NCI-H146 treated with DMSO at 0.1 percent for 48 hours (cell line): Measurements from ENCODE around the gene TBC1D7.

Experiments
- DNase-seq: peaks from one replicate; lab custom pipeline; 2025; ENCODE audit not compliant: unreplicated experiment; lab: John Stamatoyannopoulos, UW

The TBC1D7 gene

DNA sequence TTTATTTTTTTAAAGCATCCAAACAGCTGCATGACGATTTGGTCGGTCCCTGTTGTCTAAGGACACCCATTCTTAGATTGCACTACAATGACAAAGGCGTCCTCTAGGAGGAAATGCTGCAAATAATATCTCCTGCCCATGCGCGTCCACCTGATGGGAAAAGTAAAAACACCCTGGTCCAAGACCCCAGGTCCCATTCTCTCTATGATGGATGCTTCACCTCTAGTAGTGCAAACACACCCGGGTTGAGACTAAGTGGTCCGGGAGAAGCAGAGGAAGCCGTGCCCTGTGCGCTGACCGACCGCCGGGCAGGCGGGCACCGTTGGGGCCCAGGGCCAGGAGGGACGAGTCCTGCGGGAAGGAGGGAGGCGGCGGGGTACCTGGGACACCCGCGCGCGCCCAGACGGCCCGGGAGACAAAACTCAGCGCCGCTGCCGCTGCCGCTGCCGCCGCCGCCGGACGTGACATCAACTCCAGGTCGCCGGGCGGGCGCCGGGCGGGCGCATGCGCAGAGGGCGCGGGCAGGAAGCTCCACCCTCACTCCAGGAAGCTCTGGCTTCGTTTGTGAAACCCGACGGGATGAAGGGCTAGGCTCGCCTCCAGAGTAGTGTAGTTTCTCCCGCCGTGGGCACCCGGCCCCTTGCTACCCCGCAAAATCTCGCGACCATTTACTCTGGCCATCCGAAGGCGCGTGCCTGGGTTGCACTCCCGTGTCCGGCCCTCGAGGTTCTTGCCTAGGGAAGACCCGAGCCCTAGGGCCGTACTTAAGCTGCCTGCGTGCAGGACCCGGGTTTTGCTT lies at the start of gene TBC1D7:
TSS of gene TBC1D7 (minus strand) at position 462 of the 799 bp plus-strand sequence. CDS start 1,639 bp downstream, outside the sequence.
- peak; percentile 84 for DNase-seq

DNA sequence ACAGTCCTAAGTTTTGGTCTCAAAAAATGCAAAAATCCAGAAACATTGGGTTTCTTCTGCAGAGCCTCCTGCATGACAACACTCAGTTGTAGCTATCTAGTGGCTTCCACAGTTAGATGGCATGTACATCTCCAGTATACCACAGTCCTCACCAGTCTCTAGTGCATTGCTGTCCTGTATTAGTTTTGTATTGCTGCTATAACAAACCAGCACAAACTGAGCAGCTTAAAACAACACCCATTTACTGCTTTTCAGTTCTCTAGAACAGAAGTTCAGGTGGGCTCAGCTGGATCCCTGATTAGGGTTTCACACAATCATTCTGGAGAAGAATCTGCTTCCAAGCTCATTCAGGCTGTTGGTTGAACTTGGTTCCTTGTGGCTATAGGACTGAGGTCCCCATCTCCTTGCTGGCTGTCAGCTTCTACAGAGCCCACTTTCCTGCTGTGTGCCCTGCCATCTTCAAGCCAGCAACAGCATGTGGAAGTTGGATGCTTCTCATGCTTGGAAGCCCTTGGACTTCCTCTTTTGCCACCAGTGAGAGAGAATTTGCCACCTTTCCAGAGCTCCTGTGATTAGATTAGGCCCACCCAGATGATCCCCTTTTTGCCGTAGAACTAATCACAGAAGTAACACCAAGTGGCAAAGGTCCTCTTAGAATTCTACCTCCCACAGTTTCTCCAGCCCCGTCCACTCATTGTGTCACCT lies 48.9 kb upstream of the TBC1D7 start:
- DNase-seq: no peak

DNA sequence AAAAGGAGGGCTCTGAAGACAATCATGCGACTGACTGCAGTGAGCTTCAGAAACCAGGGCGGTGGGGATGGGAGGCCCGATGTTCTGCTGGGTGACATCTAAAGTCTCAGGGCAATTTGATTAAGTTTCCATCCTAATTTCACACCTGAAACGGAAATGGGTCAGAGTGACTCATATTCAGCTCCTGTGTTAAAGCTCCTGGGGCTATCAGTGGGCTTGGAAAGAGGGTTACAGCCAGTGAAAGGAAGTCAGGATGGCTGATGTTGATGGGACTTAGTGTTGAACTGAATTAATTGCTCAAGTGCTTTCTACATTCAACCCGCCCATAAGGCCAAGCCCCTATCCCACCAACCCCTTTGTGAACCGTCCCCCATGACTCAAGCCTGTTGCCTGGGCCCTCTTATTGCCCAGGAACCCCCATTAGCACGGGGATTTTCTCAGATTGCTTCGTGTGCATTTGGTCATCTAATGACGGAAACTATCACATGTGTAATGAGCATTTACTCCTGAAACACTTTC lies 47.1 kb upstream of the TBC1D7 start:
- no peak for DNase-seq

DNA sequence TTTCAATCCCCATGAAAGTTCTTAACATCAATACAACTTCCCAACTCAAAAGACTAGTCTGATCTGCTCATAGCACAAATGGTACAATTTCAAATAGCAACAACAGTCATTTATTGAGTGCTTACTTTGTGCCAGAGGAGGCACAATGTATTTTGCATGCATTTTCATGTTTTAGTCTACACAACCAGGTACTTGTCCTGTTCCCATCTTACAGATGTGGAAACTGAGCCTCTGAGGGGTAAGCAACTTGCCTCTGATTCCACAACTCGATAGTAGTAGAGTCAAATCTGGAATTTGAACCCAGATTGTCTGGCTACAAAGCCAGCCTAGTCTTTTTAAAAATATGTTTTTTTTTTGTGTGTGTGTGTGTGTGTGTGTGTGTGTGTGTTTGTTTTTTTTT lies 45.6 kb upstream of the TBC1D7 start:
- no peak for DNase-seq

DNA sequence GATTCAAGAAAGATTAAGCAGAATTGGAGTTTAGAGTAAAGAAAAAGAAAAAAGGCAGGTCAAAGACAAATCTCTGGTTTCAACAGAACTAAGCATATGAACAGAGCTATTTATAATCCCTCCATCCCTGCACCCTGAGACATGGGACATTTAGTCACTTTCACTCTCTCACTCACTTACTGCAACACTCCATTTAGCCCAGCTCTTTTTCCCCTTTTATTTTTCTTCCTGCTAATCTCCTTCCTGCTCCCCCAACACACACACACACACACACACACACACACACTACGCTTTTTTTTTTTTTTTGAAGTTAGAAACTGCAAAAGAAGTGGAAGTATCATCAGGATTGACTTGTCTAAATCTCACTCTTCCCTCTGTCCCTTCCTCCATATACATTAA lies 45.1 kb upstream of the TBC1D7 start:
- DNase-seq: no peak

DNA sequence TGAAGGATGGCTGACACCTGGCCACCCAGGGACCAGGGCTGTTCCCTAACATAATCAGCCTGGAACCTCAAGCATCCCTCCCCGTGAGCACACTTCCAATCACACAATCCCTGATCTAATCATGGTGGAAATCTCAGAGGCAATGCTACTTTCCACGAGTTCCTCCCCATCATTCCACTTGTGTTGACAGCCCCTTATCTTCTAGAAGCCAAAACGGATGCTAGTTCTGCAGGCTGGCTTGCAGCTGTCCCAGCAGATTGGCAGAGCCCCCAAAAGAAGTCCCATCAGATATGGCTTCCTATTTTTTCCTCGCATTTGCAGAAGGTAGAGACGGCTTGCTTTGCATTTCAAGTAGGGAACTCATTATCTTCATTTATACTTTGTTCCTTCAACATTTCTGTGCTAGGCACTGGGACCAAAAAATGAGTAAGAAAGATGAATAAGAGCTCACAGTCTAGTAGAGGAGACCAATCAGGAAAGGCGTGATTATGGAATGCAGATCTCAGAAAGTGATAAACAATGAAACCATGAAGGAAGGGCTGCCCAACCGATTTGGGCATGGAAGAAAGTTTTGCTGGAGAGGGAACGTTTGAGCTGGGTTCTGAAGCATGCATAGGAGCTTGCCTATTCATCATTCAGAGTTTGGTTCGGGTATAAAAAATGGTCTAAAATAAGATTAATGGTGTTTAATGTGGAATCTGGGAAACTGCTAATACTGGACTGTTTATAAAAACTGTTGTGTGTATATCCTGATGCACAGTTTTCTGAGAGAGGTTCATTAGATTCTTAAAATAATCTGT lies 44.6 kb upstream of the TBC1D7 start:
- DNase-seq: no peak

DNA sequence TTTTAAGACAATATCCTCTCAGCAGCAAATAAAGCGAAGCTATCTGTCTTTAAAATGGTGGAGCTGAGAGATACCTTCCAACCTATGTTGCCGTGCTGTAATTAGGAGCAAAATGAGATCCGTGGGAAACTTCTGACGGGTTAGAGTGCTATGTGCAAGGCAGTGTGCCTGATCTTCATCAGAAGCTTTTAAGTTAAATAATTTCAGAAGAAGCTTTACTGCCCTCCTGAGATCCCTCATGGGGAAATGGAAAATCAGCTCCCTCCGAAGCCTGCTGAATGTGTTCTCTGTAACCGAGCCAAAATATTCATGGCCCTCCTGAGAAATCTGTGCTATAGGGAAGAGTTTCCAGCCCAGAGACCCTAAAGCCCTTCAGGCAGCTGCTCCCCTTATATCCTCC lies 43.7 kb upstream of the TBC1D7 start:
- DNase-seq: no peak

DNA sequence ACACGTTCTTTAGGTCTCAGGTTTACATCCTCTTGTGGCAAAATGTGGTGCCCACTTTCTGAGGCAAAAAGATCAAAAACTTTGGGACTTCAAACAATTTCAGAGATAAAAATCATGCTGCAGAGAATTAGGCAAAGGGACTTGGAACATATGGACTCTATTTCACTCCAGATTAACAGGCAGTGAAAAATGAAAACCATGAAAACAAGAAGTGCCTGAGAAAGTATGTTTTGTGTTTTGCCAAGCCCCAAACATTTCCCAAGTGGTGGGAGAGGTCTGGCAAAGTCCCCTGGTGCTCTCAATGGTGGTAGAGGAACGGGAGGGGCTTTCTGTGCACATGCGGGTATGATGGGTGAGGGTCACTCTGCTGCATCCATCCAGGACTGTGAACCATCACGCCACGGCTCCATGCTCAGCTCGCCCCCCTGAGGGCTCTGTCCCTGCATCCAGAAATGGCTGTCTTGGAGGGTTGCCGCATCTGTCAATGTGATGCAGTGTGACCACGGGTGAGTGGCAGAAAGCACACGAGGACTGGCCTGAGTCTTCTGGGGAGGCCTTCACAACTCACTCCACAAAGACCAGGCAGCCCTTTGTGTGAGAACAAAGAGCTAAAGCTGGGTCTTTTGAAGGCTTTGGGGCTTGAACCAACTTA lies 43.2 kb upstream of the TBC1D7 start:
- no peak for DNase-seq

DNA sequence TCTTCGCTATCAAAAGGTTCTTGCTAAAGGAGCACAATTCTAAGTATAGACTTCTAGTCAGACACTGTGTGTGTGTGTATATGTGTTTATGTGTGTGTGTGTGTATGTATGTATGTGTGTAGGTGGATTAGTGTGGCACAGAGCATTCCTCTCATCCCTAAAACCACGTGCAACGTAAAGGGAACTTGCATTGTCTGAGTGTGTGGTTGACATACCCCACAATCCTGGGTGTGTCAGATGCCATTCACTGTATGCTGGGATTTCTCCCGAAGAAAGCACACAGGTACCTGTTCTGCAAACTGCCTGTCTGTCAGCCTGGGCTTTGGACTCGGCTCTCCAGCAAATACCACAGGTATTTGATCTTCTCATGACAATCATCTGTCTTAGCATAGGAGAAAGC lies 42.3 kb upstream of the TBC1D7 start:
- no peak for DNase-seq

DNA sequence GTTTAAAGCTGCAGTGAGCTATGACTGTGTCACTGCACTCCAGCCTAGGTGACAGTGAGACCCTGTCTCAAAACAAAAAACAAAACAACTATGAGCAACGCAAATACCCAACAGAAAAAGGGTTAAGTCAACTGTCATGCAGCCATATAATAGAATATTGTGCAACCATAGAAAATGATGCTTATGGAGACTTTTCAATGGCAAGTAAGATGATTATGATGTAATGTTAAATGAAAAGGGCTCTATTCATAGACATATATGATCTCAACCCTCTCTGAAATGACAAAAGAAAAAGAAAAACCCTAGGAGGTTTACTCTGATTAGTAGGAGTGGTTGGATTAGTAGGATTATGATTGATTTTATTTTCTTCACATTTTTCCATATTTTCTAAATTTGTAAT lies 41.3 kb upstream of the TBC1D7 start:
- DNase-seq: no peak

DNA sequence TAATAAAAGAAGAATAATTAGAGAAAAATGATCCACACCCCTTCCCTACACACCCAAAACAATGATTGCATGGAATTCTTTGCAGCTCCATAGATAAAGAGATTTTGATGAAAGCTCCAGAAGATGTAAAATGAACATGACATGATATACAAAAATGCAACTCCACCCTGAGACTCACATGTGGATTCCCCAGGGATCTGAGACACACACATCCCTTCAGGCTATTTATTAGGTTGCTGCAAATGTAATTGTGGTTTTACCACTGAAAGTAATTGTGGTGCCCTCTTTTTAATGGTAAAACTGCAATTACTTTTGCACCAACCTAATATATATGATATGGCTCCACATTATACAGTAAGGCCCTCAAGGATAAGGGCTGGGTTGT lies 40.4 kb upstream of the TBC1D7 start:
- DNase-seq: no peak

DNA sequence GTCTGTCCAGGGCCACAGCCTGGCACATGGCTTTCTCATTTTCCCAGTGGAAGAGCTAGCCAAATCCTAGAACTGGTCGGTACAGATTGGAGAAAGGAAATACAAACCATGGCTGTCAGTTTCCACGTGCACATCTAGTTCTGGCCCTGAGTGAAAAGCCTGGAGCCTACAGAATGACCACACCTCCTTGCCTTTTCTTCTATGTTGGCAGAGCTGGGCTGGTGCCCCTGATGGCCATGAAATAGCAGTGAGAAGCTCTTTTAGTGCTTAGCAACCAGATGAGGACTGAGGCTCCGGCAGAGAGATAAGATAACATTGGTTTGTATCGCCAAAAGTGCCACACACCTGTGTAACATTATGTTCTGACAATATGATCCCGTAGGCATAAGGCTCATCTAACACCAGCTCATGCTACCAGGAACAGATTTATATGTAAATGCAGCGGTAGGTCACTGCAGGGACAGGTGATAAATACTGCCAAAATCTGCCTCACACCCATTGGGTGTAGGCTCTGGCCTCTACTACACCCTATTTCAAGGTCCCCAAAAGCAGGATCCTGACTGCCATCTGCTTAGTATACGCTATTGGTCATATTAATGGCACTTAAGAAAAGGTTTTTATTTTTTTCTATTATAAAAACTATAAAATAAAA lies 39.9 kb upstream of the TBC1D7 start:
- DNase-seq: peak; percentile 11

DNA sequence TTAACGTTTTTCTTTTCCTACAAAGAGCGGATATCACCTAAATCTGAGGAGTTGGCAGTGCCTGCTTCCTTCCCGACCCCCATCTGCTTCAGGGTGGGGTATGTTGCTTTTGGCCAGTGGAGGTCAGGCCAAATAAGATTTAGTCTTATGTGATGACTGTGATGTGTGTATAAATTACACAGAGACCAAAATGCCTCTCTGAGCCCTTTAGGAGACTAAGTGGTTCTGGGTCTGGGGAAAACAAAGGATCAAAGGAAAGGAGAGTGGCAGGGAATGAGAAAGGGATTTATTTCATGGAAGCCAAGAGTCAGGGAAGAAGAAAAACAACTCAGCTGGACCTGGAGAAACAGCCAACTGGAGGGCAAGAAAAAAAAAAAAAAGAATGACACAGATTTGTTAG lies 39.1 kb upstream of the TBC1D7 start:
- no peak for DNase-seq

DNA sequence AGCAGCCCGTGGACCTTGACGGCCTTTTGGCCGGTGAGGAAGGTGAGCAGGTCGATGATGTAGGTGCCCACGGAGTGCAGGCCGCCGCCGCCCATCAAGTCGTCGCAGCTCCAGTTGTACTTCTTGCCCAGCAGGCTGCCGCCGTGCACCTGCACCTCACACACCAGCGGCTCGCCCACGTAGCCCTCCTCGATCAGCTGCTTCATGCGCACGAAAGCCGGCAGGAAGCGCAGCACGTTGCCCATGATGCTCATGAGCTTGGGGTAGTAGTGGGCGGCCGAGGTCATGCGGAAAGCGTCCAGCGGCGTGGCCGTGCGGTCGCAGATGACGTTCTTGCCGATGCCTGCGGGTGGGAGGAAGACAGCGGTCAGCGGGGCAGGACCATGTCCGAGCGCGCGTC lies 37.0 kb upstream of the TBC1D7 start:
- DNase-seq: no peak

DNA sequence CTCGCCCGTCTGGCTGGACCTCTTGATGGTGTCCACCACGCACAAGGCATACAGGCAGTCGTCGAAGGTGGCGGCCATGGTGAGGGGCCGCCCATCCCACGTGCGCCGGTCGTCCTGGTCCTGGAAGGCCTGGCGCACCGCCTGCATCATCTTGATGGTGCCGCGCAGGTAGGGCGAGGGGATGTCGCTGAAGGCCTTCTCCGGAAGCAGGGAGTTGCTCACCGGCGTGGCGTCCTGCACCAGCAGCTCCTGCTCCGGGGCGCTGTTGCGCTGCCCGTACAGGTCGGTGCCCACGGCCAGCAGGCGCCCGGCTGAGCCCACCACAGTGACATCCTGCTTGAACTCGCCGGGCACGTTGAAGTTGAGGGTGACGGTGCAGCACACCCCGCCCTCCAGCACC lies 36.5 kb upstream of the TBC1D7 start:
- DNase-seq: no peak

DNA sequence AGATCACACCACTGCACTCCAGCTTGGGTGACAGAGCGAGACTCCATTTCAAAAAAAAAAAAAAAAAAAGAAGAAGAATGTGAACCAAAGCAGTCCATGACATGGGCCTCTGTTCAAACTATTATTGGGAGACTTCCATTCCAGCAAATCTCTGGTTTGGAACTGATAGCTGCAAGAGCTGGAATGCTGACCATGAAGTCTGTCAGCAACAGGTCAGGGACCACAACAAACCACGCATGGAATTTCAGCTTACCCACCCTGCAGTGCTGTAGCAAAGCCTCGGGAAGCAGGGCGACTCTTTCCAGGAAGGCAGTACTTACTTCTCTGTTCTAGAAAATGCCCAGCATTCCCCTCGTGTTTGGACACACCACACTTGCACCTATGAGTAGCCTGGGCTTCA lies 34.1 kb upstream of the TBC1D7 start:
- DNase-seq: no peak

DNA sequence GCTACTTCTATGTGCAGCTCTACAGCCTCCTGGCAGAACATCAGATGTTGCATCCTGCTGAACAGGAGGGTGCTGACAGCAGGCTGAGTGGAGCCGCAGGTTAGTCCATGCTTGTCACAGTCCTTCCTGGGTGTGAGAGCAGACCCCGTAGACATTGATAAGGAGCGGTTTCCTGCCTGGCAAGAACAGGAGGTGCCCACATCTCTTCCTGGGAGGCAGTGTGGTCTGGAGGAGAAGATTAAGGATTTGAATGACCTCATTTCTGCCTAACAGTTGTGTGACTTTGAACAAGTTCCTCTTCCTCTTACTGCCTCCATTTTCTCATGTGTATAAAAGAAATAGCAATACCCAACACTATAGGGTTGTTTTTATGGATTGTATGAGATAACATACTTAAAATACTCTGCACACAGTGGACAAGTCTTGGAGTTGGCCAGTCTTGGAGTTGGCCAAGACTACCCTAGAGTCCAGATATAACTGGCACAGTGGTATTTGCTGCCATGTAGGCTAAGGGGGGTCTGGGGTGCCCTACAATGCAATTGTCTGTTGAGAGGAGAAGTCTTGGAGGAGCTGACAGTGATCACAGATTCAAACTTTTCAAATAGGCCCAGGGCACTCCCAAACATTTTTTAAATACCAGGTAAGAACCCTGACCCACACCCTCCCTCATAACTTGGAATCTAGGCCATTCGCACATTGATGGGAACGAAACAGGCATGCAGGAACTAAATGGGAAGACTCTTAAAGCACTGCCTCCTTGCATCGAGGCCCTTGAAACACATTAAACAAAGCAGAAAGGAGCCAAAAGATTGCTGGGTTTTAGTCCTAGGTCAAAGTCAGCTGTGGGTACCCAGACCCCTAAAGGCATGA lies 32.6 kb upstream of the TBC1D7 start:
- no peak for DNase-seq

DNA sequence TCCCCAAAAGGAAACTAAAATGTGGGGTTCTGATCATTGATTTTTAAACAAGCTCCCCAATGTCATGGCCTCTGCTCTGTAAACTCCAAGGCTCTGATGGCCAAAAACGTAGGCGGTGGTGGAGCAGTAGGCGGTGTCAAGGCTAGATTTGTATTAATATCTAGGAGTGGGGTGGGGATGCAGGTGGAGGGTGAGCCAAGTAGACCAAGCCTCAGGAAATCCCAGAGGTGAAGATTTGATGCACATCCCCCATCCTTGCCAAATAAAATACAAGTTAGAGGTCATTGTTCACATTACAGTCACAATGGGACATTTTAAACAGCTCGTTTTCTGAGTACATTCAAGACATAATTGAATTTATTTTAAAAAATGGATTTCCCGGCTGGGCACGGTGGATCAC lies 30.9 kb upstream of the TBC1D7 start:
- DNase-seq: no peak

DNA sequence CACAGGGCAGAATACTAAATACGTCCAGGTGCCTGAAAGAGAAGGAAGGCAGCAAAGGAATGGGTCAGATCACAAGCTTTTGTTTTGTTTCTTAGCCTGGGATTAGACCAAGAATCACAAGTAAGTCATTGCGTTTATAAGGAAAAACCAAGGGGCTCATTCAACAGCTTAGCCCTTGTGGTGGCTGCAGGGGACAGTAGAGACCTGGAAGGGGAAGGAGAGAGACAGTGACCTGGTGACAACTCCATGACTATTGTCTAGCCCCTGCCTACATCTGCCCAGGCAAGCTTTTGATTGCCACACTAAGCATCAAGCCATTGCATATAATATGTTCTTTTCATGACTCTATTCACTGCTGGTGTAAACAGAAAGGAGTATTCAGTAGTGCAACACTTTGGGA lies 30.2 kb upstream of the TBC1D7 start:
- DNase-seq: no peak
